ENCODE data around the gene CCDC86.
A peak's percentile ranks its signal among the peaks of the same experiment; 100 is the strongest.

Gene CCDC86

GRCh38 chr11:60867871-60868681, 26.2 kb downstream of the CCDC86 start:
- no peak for FAIRE-seq
- DNase-seq (ENCODE audit: insufficient read length, low spot score): no peak

GRCh38 chr11:60868682-60869450, 27.0 kb downstream of the CCDC86 start:
- no peak for FAIRE-seq
- no peak for DNase-seq (ENCODE audit: insufficient read length, low spot score)

GRCh38 chr11:60869451-60869825, 27.5 kb downstream of the CCDC86 start:
- DNase-seq (ENCODE audit: insufficient read length, low spot score) (no peak), FAIRE-seq (no peak)

DNA sequence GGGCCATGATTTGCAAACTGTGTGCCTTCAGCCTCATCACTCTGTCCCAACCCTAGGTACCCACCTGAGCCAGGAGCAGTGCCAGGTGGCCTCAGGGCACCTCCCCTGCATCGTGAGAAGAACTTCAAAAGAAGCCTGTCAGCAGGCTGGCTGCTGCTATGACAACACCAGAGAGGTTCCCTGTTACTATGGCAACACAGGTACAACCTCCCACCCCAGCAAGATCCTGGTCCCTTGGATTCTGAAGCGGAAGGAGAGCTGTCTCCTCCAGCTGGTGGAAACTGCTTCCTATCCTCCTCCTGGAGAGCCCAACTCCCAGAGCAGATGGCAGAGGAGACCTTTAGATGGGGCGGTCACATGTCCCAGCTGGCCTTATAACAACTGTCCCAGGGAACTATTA, 28.4 kb downstream of the CCDC86 start:
- DNase-seq (ENCODE audit: insufficient read length, low spot score) (no peak), FAIRE-seq (no peak)

DNA sequence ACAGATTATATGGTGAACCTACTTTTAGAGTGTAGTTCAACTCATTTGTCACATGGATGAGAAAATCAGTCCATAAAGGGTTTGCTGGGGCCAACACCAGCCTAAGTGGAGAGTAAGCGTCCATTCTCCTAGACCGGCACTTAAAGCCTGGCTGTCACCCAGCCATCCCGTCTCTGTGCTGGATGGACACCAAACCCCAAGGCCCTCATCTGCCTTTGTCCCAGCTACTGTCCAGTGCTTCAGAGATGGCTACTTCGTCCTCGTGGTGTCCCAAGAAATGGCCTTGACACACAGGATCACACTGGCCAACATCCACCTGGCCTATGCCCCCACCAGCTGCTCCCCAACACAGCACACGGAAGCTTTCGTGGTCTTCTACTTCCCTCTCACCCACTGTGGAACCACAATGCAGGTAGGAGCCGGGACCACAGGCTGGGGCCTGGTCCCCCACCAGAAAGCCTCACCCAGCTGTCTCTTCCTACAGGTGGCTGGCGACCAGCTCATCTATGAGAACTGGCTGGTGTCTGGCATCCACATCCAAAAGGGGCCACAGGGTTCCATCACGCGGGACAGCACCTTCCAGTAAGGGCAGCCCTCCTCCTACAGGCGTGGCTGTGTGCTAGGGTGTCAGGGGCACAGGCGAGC, 28.9 kb downstream of the CCDC86 start:
- DNase-seq (ENCODE audit: insufficient read length, low spot score): no peak

GRCh38 chr11:60871378-60872061, 29.6 kb downstream of the CCDC86 start:
- FAIRE-seq: no peak
- DNase-seq (ENCODE audit: insufficient read length, low spot score): no peak

More for the DNA sequence above, 28.9 kb downstream of the CCDC86 start:
- FAIRE-seq: no peak

- DNase-seq (ENCODE audit: insufficient read length, low spot score) (no peak), FAIRE-seq (peak; percentile 20)
Measured at GRCh38 chr11:60872124-60872960, 30.4 kb downstream of the CCDC86 start.

- DNase-seq (ENCODE audit: insufficient read length, low spot score): peak; percentile 76
- FAIRE-seq: peak; percentile 85
Measured at GRCh38 chr11:60872961-60873524, 31.1 kb downstream of the CCDC86 start.

GRCh38 chr11:60873533-60873932, 31.6 kb downstream of the CCDC86 start:
- DNase-seq (ENCODE audit: insufficient read length, low spot score) (no peak), FAIRE-seq (no peak)

GRCh38 chr11:60874421-60875365, 32.8 kb downstream of the CCDC86 start:
- no peak for DNase-seq (ENCODE audit: insufficient read length, low spot score)
- FAIRE-seq: no peak

- FAIRE-seq (no peak), DNase-seq (ENCODE audit: insufficient read length, low spot score) (no peak)
Measured at GRCh38 chr11:60875366-60876167, 33.7 kb downstream of the CCDC86 start.

- DNase-seq (ENCODE audit: insufficient read length, low spot score) (no peak), FAIRE-seq (no peak)
Measured at GRCh38 chr11:60876168-60876485, 34.2 kb downstream of the CCDC86 start.

- FAIRE-seq (no peak), DNase-seq (ENCODE audit: insufficient read length, low spot score) (no peak)
Measured at GRCh38 chr11:60878245-60879101, 36.6 kb downstream of the CCDC86 start.

- no peak for DNase-seq (ENCODE audit: insufficient read length, low spot score)
- no peak for FAIRE-seq
Measured at GRCh38 chr11:60879104-60879503, 37.2 kb downstream of the CCDC86 start.

- no peak for DNase-seq (ENCODE audit: insufficient read length, low spot score)
- FAIRE-seq: no peak
Measured at GRCh38 chr11:60879971-60880588, 38.2 kb downstream of the CCDC86 start.

GRCh38 chr11:60880643-60881282, 38.9 kb downstream of the CCDC86 start:
- DNase-seq (ENCODE audit: insufficient read length, low spot score): no peak
- FAIRE-seq: no peak
